ENCODE data around the gene FCHSD1.

- TF ChIP-seq CTCF (IDR thresholded peaks at IDR 0.05), result no peak
- no peak for TF ChIP-seq EP300 (IDR thresholded peaks at IDR 0.05)
- TF ChIP-seq POLR2A (IDR thresholded peaks at IDR 0.05), result no peak
Observed at GRCh38 chr5:141598391-141599345, 52.5 kb downstream of the FCHSD1 start.

Data from stomach (tissue), 4 donors.